ENCODE measurements around the gene PRPF40A.

- TF ChIP-seq CTCF (optimal IDR thresholded peaks at IDR 0.05 in 1 of 3, IDR thresholded peaks at IDR 0.05 in 1 of 3, conservative IDR thresholded peaks at IDR 0.05 in 1 of 3; ENCODE audit: extremely low read depth in 1 of 3, insufficient read depth in 2 of 3, low read length in 3 of 3) (no peak), EZH2 (IDR thresholded peaks at IDR 0.05; ENCODE audit: low read length) (no peak)
Measured at GRCh38 chr2:152644189-152644873, 72.9 kb downstream of the PRPF40A start.

All from keratinocyte (primary cell).